Body of pancreas (tissue), 4 donors: ENCODE results near the gene ELAVL1.

Source experiments
- POLR2A ChIP-seq, 3 donors: fragments of 450-650 bp; IDR thresholded peaks; one replicate each; pipeline ENCODE4 v1.6.1; 2016; ENCODE audit warnings: antibody characterized with exemption in 3 of 3, mild to moderate bottlenecking in 2 of 3
- TF ChIP-seq, protein P1 (sequence below), 7 experiments: fragments of 450-650 bp in 4 of 7; fragments of 200-600 bp in 3 of 7; sonication (generic) in 3 of 7; IDR thresholded peaks; one replicate each; pipeline ENCODE4 v1.5.1; 2016 to 2019; ENCODE audit warnings: antibody characterized with exemption in 7 of 7

DNA sequence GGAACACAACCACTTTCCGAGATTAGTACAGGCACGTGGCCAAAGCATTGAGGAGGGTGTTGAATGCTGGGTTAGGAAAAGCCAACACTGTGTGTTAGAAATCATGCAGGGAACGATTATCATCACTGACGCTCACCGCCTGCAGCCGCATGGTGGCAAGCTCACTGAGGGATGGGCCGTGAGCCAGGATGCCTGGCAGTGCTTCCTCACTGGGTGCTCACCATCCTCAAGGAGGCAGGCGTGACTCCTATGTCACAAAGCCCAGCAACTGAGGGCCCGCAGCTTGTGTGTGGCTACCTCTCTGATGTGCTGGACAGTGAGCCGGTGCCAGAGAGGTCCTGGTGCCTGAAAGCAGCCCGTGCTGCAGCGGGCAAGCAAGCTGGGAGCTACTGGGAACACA, 31.6 kb downstream of the ELAVL1 start:
- TF ChIP-seq, protein P1, sequence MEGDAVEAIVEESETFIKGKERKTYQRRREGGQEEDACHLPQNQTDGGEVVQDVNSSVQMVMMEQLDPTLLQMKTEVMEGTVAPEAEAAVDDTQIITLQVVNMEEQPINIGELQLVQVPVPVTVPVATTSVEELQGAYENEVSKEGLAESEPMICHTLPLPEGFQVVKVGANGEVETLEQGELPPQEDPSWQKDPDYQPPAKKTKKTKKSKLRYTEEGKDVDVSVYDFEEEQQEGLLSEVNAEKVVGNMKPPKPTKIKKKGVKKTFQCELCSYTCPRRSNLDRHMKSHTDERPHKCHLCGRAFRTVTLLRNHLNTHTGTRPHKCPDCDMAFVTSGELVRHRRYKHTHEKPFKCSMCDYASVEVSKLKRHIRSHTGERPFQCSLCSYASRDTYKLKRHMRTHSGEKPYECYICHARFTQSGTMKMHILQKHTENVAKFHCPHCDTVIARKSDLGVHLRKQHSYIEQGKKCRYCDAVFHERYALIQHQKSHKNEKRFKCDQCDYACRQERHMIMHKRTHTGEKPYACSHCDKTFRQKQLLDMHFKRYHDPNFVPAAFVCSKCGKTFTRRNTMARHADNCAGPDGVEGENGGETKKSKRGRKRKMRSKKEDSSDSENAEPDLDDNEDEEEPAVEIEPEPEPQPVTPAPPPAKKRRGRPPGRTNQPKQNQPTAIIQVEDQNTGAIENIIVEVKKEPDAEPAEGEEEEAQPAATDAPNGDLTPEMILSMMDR (IDR thresholded peaks at IDR 0.05) = peak in 1 of 7 experiments; percentile 5
- TF ChIP-seq POLR2A (IDR thresholded peaks at IDR 0.05) = no peak
